Testis (tissue), 2 donors: ENCODE data around the gene KLF17.
"Not testable (repeated sequence)": the region's sequence is repeated elsewhere in the genome, so short reads cannot be mapped to it uniquely, and the experiment has no call there.

Experiments
- POLR2A ChIP-seq: fragments of 450-650 bp; IDR thresholded peaks from one replicate; pipeline ENCODE4 v1.6.1; 2017; ENCODE audit warnings: antibody characterized with exemption, mild to moderate bottlenecking, moderate library complexity
- TF ChIP-seq, protein P1 (sequence below), 3 experiments: fragments of 450-650 bp in 2 of 3; fragments of 200-600 bp in 1 of 3; sonication (generic) in 1 of 3; IDR thresholded peaks; one replicate each; pipeline ENCODE4 v1.5.1; 2016 to 2019; ENCODE audit warnings: antibody characterized with exemption in 3 of 3, mild to moderate bottlenecking in 2 of 3, moderate library complexity in 1 of 3

GRCh38 chr1:44139565-44139964 lies 20.9 kb downstream of the KLF17 start:
- TF ChIP-seq POLR2A, result not testable (repeated sequence)
- TF ChIP-seq, protein P1, sequence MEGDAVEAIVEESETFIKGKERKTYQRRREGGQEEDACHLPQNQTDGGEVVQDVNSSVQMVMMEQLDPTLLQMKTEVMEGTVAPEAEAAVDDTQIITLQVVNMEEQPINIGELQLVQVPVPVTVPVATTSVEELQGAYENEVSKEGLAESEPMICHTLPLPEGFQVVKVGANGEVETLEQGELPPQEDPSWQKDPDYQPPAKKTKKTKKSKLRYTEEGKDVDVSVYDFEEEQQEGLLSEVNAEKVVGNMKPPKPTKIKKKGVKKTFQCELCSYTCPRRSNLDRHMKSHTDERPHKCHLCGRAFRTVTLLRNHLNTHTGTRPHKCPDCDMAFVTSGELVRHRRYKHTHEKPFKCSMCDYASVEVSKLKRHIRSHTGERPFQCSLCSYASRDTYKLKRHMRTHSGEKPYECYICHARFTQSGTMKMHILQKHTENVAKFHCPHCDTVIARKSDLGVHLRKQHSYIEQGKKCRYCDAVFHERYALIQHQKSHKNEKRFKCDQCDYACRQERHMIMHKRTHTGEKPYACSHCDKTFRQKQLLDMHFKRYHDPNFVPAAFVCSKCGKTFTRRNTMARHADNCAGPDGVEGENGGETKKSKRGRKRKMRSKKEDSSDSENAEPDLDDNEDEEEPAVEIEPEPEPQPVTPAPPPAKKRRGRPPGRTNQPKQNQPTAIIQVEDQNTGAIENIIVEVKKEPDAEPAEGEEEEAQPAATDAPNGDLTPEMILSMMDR (IDR thresholded peaks at IDR 0.05), result not testable (repeated sequence)
